Progenitor cell of endocrine pancreas (in vitro differentiated cells): ENCODE results near the gene ERBB4. TPM values are rescaled to one million over a fixed set of nuclear protein-coding genes. Genes with fewer than 3 reads are reported as not detected.
"Not testable (repeated sequence)": the region's sequence is repeated elsewhere in the genome, so short reads cannot be mapped to it uniquely, and the experiment has no call there.

ENCODE experiments used
- DNase-seq: peaks from one replicate; pipeline ENCODE4 v3.0.0; 2021; ENCODE audit warnings: low spot score; ENCODE audit not compliant: unreplicated experiment
- H3K27ac Mint-ChIP-seq: 2 replicates; pipeline ENCODE4 v1.8.0; 2021; ENCODE audit warnings: mild to moderate bottlenecking, moderate library complexity, mixed read lengths
- H3K27me3 Mint-ChIP-seq: 2 replicates; pipeline ENCODE4 v1.8.0; 2021; ENCODE audit warnings: mixed read lengths
- H3K36me3 Mint-ChIP-seq: 2 replicates; pipeline ENCODE4 v1.8.0; 2022; ENCODE audit warnings: mixed read lengths; ENCODE audit not compliant: insufficient read depth
- H3K4me1 Mint-ChIP-seq: 2 replicates; pipeline ENCODE4 v1.8.0; 2021; ENCODE audit warnings: low read depth, mixed read lengths
- H3K4me3 Mint-ChIP-seq: 2 replicates; pipeline ENCODE4 v1.8.0; 2021; ENCODE audit warnings: low read depth, mild to moderate bottlenecking, moderate library complexity, mixed read lengths
- H3K9me3 Mint-ChIP-seq: 2 replicates; pipeline ENCODE4 v1.8.0; 2021; ENCODE audit warnings: low read depth, mixed read lengths
- total RNA-seq: library from RNA; stranded (reverse); gene quantifications from 2 replicates; pipeline ENCODE4 v1.2.1, GENCODE V29; 2021
- TF ChIP-seq, protein P1 (sequence below): fragments of 200-600 bp; sonication (generic); IDR thresholded peaks from one replicate; pipeline ENCODE4 v1.5.0; 2021; ENCODE audit warnings: antibody characterized with exemption, mild to moderate bottlenecking; ENCODE audit not compliant: unreplicated experiment

The ERBB4 gene
- total RNA-seq, 1 donor from 2014 or later = 43.8 TPM

DNA sequence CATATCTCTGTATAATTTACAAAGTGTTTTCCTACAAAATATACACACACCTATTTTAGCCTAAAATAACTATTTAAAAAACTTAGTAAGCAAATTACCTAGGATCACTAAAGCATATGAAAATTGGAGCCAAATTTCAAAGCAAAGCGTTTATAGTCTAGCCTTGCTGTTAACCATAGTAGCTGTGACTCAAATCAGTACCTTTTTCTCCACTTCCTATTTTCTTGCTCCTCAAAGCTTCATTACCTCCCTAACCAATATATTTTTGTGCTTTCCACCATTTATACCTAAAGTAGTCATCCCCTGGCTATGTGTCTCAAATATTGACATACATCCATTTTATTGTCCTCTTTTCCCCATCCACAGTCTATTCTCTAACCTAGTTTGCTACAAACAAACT is 73.1 kb downstream of the ERBB4 start:
- Mint-ChIP-seq H3K9me3 (peaks cover 27% of the 10 kb centered on the region), H3K4me1 (no peaks in the 10 kb centered on the region), H3K36me3 (peaks cover 27% of the 10 kb centered on the region), H3K4me3 (no peak overlapping the region), H3K27me3 (no peaks in the 10 kb centered on the region), H3K27ac (no peak overlapping the region)
- no peak for DNase-seq
- TF ChIP-seq, protein P1, sequence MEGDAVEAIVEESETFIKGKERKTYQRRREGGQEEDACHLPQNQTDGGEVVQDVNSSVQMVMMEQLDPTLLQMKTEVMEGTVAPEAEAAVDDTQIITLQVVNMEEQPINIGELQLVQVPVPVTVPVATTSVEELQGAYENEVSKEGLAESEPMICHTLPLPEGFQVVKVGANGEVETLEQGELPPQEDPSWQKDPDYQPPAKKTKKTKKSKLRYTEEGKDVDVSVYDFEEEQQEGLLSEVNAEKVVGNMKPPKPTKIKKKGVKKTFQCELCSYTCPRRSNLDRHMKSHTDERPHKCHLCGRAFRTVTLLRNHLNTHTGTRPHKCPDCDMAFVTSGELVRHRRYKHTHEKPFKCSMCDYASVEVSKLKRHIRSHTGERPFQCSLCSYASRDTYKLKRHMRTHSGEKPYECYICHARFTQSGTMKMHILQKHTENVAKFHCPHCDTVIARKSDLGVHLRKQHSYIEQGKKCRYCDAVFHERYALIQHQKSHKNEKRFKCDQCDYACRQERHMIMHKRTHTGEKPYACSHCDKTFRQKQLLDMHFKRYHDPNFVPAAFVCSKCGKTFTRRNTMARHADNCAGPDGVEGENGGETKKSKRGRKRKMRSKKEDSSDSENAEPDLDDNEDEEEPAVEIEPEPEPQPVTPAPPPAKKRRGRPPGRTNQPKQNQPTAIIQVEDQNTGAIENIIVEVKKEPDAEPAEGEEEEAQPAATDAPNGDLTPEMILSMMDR = no peak

DNA sequence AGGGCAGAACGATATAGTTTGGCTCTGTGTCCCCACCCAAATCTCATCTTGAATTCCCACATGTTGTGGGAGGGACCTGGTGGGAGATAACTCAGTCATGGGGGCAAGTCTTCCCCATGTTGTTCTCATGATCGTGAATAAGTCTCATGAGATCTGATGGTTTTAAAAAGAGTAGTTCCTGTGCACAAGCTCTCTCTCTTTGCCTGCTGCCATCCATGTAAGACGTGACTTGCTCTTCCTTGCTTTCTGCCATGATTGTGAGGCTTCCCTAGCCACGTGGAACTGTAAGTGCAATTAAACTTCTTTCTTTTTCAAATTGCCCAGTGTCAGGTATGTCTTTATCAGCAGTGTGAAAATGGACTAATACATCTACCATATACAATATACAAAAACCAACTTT is 76.9 kb downstream of the ERBB4 start:
- not testable (repeated sequence) for H3K27me3 Mint-ChIP-seq, DNase-seq, H3K4me3 Mint-ChIP-seq, H3K4me1 Mint-ChIP-seq, H3K27ac Mint-ChIP-seq
- H3K36me3 Mint-ChIP-seq = peaks cover 23% of the 10 kb centered on the region
- peaks cover 33% of the 10 kb centered on the region for H3K9me3 Mint-ChIP-seq

DNA sequence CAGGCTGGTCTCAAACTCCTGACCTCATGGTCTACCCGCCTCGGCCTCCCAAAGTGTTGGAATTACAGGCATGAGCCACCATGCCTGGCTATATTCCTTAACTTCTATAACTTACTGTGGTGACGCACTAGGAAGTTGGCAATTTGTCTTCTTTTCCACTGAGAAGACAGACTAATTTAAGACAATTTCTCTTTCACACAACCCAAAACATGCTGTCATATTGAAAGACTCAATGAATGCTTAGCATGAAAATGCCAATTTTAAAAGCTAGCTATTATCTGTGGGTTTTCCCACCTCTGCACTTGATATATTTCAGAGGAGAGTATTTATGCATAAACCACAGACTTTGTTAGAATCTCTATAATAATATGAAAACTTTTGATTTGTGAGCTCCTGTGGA is 84.5 kb downstream of the ERBB4 start:
- TF ChIP-seq, protein P1 = no peak
- Mint-ChIP-seq H3K4me1 (peaks cover 7% of the 10 kb centered on the region), H3K9me3 (no peaks in the 10 kb centered on the region), H3K4me3 (no peak overlapping the region), H3K36me3 (peaks cover 1% of the 10 kb centered on the region), H3K27ac (no peak overlapping the region), H3K27me3 (no peaks in the 10 kb centered on the region)
- no peak for DNase-seq

DNA sequence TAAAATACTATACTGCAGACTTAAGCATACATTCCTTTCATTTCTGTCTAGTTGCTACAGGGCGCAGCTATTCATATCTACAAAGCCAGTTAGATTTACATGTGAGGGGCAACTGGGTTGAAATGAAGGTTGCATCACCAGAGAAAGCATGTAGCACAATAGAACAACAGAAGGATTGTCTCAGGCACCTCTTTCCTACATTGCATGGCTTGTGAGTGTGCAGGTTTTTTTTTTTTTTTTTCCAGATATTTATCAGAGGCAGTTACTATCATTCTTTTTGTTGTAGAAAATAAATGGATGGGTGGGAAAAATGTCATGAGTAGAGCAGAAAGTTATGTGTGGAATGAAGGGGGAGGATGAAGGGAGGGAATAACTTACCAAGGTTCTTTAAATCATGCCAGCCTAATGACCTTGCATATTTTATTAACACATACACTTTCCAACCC is 86.8 kb downstream of the ERBB4 start:
- peaks cover 10% of the 10 kb centered on the region for H3K4me1 Mint-ChIP-seq
- H3K4me3 Mint-ChIP-seq = no peak overlapping the region

DNA sequence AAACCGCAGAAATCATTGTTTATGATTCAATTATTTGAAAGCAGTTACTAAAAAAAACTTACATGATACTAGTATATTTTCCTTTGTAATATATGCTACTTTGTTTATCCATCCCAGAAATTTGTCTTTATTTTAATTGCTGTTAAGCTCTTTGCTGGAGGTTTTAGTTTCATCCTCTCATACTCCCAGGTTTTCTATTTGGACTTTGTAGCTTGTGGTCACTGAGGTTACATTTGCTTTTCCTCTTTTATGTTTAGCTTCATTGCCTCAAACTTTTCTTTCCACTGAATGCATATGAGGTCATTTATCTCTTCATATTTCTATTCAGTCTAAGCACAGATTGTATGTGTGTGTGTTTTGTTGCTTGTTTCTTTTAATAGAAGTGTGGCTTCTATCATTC is 89.9 kb downstream of the ERBB4 start:
- H3K9me3 Mint-ChIP-seq = peaks cover 10% of the 10 kb centered on the region
- H3K36me3 Mint-ChIP-seq = peaks cover 11% of the 10 kb centered on the region
- TF ChIP-seq, protein P1 = no peak
- no peaks in the 10 kb centered on the region for H3K27me3 Mint-ChIP-seq
- no peak for DNase-seq
- H3K4me3 Mint-ChIP-seq = no peak overlapping the region
- no peak overlapping the region for H3K27ac Mint-ChIP-seq
- H3K4me1 Mint-ChIP-seq = peaks cover 10% of the 10 kb centered on the region

More for the DNA sequence above, 86.8 kb downstream of the ERBB4 start:
- Mint-ChIP-seq H3K27me3 (no peaks in the 10 kb centered on the region), H3K36me3 (peaks cover 2% of the 10 kb centered on the region), H3K9me3 (no peaks in the 10 kb centered on the region), H3K27ac (peak overlapping the region; percentile 60)
- TF ChIP-seq, protein P1 = no peak
- DNase-seq = no peak

DNA sequence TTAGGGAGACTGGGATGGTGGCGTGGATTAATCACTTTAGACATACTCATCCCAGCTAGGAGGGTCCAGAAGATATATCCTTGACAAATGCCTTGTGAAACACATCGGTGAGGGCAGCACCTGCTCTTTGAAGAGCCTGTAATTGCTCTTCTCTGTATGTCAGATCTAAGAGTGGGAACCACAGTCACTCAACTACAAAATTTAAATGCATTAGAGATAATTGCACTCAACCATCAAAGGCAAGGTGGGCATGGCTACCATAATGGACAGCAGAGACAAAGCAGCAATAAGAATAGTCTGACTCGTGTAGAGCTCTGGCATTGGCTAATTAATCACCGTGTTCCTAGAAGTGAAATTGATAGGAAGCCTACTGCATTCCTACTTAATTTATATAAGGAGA is 96.8 kb downstream of the ERBB4 start:
- Mint-ChIP-seq H3K27me3 (no peaks in the 10 kb centered on the region), H3K9me3 (peaks cover 30% of the 10 kb centered on the region), H3K4me3 (no peak overlapping the region), H3K27ac (no peak overlapping the region), H3K36me3 (peaks cover 28% of the 10 kb centered on the region), H3K4me1 (peaks cover 1% of the 10 kb centered on the region)
- DNase-seq = no peak
- TF ChIP-seq, protein P1 = no peak
